HG03025 (cell line): ENCODE measurements around the gene TPM4.

Source experiments
- ATAC-seq: cut with Tn5 transposase; IDR thresholded peaks from one replicate; pipeline ENCODE4 v1.9.1; 2021; ENCODE audit warnings: mild to moderate bottlenecking, moderate library complexity; ENCODE audit not compliant: unreplicated experiment, low FRiP score

TPM4 gene

DNA sequence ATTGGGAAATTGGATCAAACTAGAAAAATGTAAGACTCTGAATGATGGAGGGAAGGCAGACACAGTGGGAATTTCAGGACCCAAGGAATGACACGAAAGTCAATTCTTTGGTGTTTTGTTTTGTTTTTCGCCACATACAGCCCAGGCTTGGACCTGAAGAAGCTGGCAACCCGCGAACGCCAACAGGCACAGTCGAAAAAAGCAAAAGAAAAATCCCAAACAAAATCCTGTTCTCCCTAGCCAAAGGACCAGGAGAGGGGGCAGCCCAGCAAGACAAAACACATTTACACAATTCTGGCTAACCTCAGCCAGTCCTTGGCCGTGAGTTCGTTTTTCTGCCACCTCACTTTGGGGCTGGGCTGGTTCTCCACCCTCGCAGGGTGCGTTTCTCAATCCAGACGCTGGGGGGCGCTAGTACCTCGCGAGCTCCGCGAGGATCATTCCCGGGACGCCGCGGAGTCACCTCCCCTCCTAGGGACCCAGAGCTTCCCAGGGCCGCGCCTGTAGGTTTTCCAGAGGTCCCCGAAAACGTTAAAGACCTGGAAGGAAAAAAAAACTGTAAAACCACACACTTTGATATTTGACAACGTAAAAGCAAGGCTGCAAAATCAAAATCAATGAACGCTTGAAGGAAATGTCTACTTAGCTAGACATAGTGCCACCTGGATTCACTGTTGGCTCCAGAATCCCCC is 34.9 kb upstream of the TPM4 start:
- no peak for ATAC-seq

DNA sequence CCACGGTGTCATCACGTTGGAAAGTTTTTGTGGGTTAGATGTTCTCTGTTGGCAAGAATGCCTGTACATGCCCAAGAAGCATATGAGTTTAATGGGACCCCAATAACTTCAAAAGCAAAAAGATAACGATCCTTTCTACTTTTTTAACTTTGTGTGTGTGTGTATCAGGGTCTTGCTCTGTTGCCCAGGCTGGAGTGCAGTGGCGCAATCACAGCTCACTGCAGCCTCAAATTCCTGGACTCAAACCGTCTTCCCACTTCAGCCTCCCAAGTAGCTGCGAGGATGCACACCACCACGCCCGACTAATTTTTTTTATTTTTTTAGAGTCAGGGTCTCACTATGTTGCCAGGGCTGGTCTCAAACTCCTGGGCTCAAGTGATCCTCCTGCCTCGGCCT is 34.3 kb upstream of the TPM4 start:
- no peak for ATAC-seq

DNA sequence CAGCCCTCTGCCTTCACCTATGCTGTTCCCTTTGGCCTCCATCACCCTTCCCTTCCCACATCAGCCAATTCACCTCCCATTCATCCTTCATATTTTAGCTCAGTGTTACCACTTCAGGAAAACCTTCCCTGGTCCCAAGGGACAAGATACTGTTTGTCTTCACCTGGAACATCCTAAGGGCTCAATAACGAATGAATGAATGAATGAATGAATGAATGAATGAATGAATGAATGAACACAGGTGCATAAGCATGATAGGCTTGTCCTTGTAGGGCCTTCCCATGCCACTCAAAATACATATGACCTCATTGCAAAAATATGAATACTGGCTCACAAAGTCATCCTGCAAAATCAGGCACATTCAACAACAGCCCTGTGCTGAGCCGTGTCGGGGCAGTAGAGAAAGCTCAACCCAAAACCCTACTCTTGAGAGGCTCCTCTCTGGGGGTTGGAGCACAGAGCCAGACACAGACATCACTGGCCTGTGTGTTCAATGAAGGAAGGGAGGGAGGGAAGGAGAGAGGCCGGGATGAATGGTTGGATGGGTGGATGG is 33.7 kb upstream of the TPM4 start:
- ATAC-seq: no peak

DNA sequence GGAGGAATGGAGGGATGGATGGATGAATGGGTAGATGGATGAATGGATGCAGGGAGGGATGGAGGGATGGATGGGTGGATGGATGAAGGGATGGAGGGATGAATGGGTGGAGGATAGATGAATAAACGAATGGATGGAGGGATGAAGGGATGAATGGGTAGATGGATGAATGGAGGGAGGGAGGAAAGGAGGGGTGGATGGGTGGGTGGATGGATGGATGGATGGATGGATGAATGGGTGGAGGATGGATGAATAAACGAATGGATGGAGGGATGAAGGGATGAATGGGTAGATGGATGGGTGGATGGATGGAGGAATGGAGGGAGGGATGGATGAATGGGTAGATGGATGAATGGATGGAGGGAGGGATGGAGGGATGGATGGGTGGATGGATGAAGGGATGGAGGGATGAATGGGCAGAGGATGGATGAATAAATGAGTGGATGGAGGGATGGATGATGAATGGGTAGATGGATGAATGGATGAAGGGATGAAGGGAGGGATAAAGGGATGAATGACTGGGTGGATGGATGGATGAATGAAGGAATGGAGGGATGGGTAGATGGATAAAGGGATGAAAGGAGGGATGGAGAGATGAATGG is 33.0 kb upstream of the TPM4 start:
- ATAC-seq: no peak

- no peak for ATAC-seq
These were observed 31.5 kb upstream of the TPM4 start for GRCh38 chr19:16044746-16045145.

DNA sequence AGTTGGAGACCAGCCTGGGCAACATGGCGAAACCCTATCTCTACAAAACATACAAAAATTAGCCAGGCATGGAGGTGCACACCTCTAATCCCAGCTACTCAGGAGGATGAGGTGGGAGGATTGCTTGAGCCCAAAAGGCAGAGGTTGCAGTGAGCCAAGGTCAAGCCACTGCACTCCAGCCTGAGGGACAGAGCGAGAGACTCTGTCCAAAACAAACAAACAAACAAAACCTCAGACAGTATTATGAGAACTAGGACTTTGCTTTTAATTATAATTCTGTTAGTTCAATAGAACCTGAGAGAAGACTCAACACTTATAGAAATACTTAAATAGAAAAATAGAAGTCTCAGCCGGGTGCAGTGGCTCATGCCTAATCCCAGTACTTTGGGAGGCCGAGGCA is 31.1 kb upstream of the TPM4 start:
- no peak for ATAC-seq

DNA sequence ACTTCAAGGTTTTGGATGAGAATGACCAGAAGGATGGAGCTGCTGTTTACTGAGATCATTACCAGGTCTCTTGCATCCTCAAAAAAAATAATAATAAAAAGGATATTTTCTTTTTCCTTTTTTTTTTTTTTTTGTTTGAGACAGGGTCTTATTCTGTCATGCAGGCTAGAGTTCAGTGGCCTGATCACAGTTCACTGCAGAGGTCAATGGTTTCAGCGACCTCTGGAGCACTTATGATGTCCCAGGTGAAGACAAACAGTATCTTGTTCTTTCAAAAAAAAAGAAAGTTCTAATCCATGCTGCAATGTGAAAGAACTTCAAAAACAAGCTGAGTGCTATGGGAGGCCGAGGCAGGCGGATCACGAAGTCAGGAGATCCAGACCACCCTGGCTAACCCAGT is 30.4 kb upstream of the TPM4 start:
- no peak for ATAC-seq

GRCh38 chr19:16048583-16048982 is 27.7 kb upstream of the TPM4 start:
- no peak for ATAC-seq

GRCh38 chr19:16051254-16052025 is 24.9 kb upstream of the TPM4 start:
- no peak for ATAC-seq

- ATAC-seq: no peak
These were observed 23.9 kb upstream of the TPM4 start for GRCh38 chr19:16052353-16052752.

DNA sequence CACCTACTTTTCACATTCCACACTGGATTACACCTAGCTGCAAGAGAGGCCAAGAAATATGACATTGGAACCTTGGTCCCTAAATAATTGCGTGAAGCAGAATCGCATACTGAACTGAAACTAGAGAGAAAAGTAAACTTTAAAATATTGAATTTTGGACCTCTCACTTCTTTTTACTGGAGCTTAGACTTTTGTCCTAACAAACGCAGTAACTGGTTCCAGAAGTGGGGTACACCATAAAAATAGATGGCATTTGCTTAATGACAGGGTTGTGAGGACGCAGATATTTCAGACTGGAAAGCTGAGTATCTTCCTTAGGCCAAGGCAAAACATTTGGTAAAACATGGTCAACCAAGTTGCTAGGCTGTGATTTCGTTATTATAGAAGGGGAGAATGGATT is 19.2 kb upstream of the TPM4 start:
- ATAC-seq: no peak

- ATAC-seq: no peak
These were observed 16.0 kb upstream of the TPM4 start for GRCh38 chr19:16060294-16060693.

DNA sequence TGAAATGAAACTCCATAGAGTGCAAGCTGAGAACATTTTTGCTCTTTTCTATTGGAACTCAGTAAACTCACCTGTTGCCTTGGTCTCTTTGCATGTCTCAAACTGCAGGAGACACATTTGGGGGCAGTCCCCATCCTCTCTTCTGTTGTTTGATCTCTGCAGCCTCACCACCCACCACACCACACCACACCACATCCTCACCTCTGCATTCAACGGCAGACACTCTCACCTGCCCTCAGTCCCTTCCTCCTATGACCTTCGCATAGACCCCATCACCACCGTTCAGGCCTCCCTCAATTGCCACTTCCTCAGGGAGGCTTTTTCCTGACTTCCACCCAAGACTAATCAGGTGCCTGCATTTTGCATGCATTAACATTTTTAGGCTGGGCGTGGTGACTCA is 14.4 kb upstream of the TPM4 start:
- ATAC-seq: no peak

GRCh38 chr19:16062789-16063188 is 13.5 kb upstream of the TPM4 start:
- ATAC-seq: no peak

GRCh38 chr19:16064209-16064889 is 11.9 kb upstream of the TPM4 start:
- no peak for ATAC-seq

GRCh38 chr19:16066611-16067104 is 9.6 kb upstream of the TPM4 start:
- ATAC-seq: no peak

GRCh38 chr19:16067205-16067938 is 8.9 kb upstream of the TPM4 start:
- no peak for ATAC-seq

DNA sequence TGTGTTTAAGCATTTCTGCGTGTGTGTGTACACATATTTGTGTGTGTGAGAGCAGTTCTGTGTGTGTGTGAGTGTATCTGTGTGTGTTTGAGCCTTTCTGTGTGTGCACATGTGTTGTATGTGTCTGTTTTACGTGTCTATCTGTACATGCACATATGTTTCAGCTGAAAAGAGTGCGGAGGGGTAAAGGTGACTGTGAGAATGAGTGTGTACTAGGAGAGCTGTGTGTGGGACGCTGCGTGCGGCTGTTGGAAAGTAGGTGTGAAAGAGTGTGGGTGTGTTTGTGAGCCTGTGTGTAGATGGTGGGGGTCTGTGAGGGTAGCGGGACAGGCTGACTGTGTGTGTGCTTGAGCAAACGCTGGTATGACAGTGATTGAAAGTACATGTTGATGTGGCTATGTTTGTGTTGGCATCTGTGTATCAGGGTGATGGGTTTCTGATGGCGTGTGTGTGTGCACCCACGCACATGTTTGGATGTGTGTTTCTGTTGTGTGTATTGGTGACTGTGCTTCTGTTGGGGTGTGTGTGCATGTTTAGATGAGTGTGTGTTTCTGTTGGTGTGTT is 7.5 kb upstream of the TPM4 start:
- ATAC-seq: no peak

DNA sequence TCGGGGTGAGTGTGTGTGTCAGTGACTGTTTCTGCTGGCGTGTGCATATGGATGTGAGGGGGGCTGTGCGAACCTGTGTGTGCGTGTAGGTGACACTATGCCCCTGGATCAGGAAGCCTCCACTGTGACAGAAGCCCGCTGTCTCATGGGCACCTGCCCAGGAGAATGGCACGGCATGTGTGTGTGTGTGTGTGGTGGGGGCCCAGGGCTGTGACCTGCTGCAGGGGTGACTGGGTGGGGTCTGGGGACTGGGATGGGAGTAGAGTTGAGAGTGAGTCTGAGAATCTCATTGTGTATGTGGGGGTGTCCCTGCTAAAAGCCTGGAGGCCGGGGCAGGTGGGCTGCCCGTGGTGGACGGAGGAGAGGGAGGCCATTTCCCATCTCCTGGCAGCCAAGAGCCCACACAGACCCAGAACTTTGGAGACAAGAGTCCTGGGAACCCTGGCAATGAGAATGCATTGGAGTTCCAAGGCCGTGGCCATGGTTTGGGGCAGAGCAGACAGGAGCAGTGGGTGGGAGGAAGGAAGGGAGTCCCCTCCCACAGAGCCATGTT is 6.4 kb upstream of the TPM4 start:
- no peak for ATAC-seq
